Activated naive CD4-positive, alpha-beta T cell treated with anti-CD3 and anti-CD28 coated beads, Interleukin-2, amount 50 U/mL, for 24 hours (primary cell): Measurements from ENCODE around the gene APOL5.
A peak's percentile ranks its signal among the peaks of the same experiment; 100 is the strongest.

ENCODE experiments used
- H3K27ac Mint-ChIP-seq: one replicate; pipeline ENCODE4 v1.8.0; 2021; ENCODE audit warnings: mild to moderate bottlenecking, mixed read lengths
- H3K27me3 Mint-ChIP-seq: one replicate; pipeline ENCODE4 v1.8.0; 2021; ENCODE audit warnings: mixed read lengths
- H3K36me3 Mint-ChIP-seq: one replicate; pipeline ENCODE4 v1.8.0; 2021; ENCODE audit warnings: mixed read lengths
- H3K4me1 Mint-ChIP-seq: one replicate; pipeline ENCODE4 v1.8.0; 2021; ENCODE audit warnings: mixed read lengths
- H3K4me3 Mint-ChIP-seq: one replicate; pipeline ENCODE4 v1.8.0; 2021; ENCODE audit warnings: mild to moderate bottlenecking, mixed read lengths
- H3K9me3 Mint-ChIP-seq: one replicate; pipeline ENCODE4 v1.8.0; 2021; ENCODE audit warnings: mixed read lengths

The APOL5 gene

GRCh38 chr22:35746946-35747703 is 29.5 kb downstream of the APOL5 start:
- Mint-ChIP-seq H3K36me3 (no peaks in the 10 kb centered on the region), H3K4me1 (no peaks in the 10 kb centered on the region), H3K4me3 (no peak overlapping the region), H3K27ac (peak overlapping the region; percentile 33), H3K27me3 (no peaks in the 10 kb centered on the region), H3K9me3 (no peaks in the 10 kb centered on the region)

- Mint-ChIP-seq H3K27me3 (no peaks in the 10 kb centered on the region), H3K9me3 (no peaks in the 10 kb centered on the region), H3K36me3 (no peaks in the 10 kb centered on the region), H3K4me3 (no peak overlapping the region), H3K27ac (no peak overlapping the region), H3K4me1 (peaks cover 5% of the 10 kb centered on the region)
Observed at GRCh38 chr22:35749808-35750207, 32.1 kb downstream of the APOL5 start.

- peaks cover 5% of the 10 kb centered on the region for H3K4me1 Mint-ChIP-seq
- no peak overlapping the region for H3K27ac Mint-ChIP-seq
- no peaks in the 10 kb centered on the region for H3K9me3 Mint-ChIP-seq
- no peak overlapping the region for H3K4me3 Mint-ChIP-seq
- H3K27me3 Mint-ChIP-seq, result no peaks in the 10 kb centered on the region
- H3K36me3 Mint-ChIP-seq, result no peaks in the 10 kb centered on the region
Observed at GRCh38 chr22:35752006-35752862, 34.6 kb downstream of the APOL5 start.

- H3K4me3 Mint-ChIP-seq, result no peak overlapping the region
- no peaks in the 10 kb centered on the region for H3K27me3 Mint-ChIP-seq
- no peaks in the 10 kb centered on the region for H3K36me3 Mint-ChIP-seq
- peaks cover 5% of the 10 kb centered on the region for H3K4me1 Mint-ChIP-seq
- H3K27ac Mint-ChIP-seq, result no peak overlapping the region
- H3K9me3 Mint-ChIP-seq, result no peaks in the 10 kb centered on the region
Observed at GRCh38 chr22:35752863-35753189, 35.2 kb downstream of the APOL5 start.

GRCh38 chr22:35754761-35755160 is 37.1 kb downstream of the APOL5 start:
- no peaks in the 10 kb centered on the region for H3K27me3 Mint-ChIP-seq

GRCh38 chr22:35756722-35757121 is 39.0 kb downstream of the APOL5 start:
- no peak overlapping the region for H3K27ac Mint-ChIP-seq
- no peaks in the 10 kb centered on the region for H3K27me3 Mint-ChIP-seq
- H3K4me1 Mint-ChIP-seq, result peaks cover 5% of the 10 kb centered on the region
- H3K36me3 Mint-ChIP-seq, result no peaks in the 10 kb centered on the region
- no peak overlapping the region for H3K4me3 Mint-ChIP-seq
- H3K9me3 Mint-ChIP-seq, result no peaks in the 10 kb centered on the region

More at GRCh38 chr22:35754761-35755160, 37.1 kb downstream of the APOL5 start:
- peaks cover 5% of the 10 kb centered on the region for H3K4me1 Mint-ChIP-seq
- H3K27ac Mint-ChIP-seq, result no peak overlapping the region
- H3K4me3 Mint-ChIP-seq, result no peak overlapping the region
- no peaks in the 10 kb centered on the region for H3K9me3 Mint-ChIP-seq
- H3K36me3 Mint-ChIP-seq, result no peaks in the 10 kb centered on the region

GRCh38 chr22:35758394-35758793 is 40.7 kb downstream of the APOL5 start:
- H3K4me1 Mint-ChIP-seq, result no peaks in the 10 kb centered on the region
- H3K36me3 Mint-ChIP-seq, result no peaks in the 10 kb centered on the region
- no peaks in the 10 kb centered on the region for H3K27me3 Mint-ChIP-seq
- H3K27ac Mint-ChIP-seq, result no peak overlapping the region
- no peak overlapping the region for H3K4me3 Mint-ChIP-seq
- no peaks in the 10 kb centered on the region for H3K9me3 Mint-ChIP-seq

- no peaks in the 10 kb centered on the region for H3K9me3 Mint-ChIP-seq
- H3K4me3 Mint-ChIP-seq, result no peak overlapping the region
- H3K36me3 Mint-ChIP-seq, result no peaks in the 10 kb centered on the region
- no peaks in the 10 kb centered on the region for H3K4me1 Mint-ChIP-seq
- no peak overlapping the region for H3K27ac Mint-ChIP-seq
- no peaks in the 10 kb centered on the region for H3K27me3 Mint-ChIP-seq
Observed at GRCh38 chr22:35761037-35761436, 43.4 kb downstream of the APOL5 start.

- no peak overlapping the region for H3K27ac Mint-ChIP-seq
- no peaks in the 10 kb centered on the region for H3K36me3 Mint-ChIP-seq
- no peak overlapping the region for H3K4me3 Mint-ChIP-seq
- H3K4me1 Mint-ChIP-seq, result no peaks in the 10 kb centered on the region
- no peaks in the 10 kb centered on the region for H3K9me3 Mint-ChIP-seq
- peaks cover 1% of the 10 kb centered on the region for H3K27me3 Mint-ChIP-seq
Observed at GRCh38 chr22:35766654-35767580, 49.2 kb downstream of the APOL5 start.

GRCh38 chr22:35769974-35770373 is 52.3 kb downstream of the APOL5 start:
- Mint-ChIP-seq H3K27me3 (peaks cover 1% of the 10 kb centered on the region), H3K4me1 (no peaks in the 10 kb centered on the region), H3K9me3 (no peaks in the 10 kb centered on the region), H3K4me3 (no peak overlapping the region), H3K36me3 (no peaks in the 10 kb centered on the region), H3K27ac (no peak overlapping the region)

- H3K4me3 Mint-ChIP-seq, result no peak overlapping the region
- no peaks in the 10 kb centered on the region for H3K27me3 Mint-ChIP-seq
- no peaks in the 10 kb centered on the region for H3K4me1 Mint-ChIP-seq
- no peaks in the 10 kb centered on the region for H3K9me3 Mint-ChIP-seq
- H3K36me3 Mint-ChIP-seq, result no peaks in the 10 kb centered on the region
- no peak overlapping the region for H3K27ac Mint-ChIP-seq
Observed at GRCh38 chr22:35775339-35775738, 57.7 kb downstream of the APOL5 start.

GRCh38 chr22:35777335-35777975 is 59.8 kb downstream of the APOL5 start:
- no peaks in the 10 kb centered on the region for H3K27me3 Mint-ChIP-seq
- H3K4me3 Mint-ChIP-seq, result no peak overlapping the region
- H3K27ac Mint-ChIP-seq, result no peak overlapping the region
- H3K4me1 Mint-ChIP-seq, result no peaks in the 10 kb centered on the region
- H3K36me3 Mint-ChIP-seq, result no peaks in the 10 kb centered on the region
- H3K9me3 Mint-ChIP-seq, result no peaks in the 10 kb centered on the region
